Measurements from ENCODE around the gene RET.

The RET gene

GRCh38 chr10:43077421-43078171 is 727 bp downstream of the RET start:
- Histone ChIP-seq H3K9me3 (ENCODE audit: control insufficient read depth in 1 of 2, low read length in 2 of 2) (no peaks in the 10 kb centered on the region), H3K27ac (ENCODE audit: low read depth, low read length) (no peak overlapping the region), H3K9ac (ENCODE audit: low read depth in 1 of 2, low read length in 2 of 2) (no peak overlapping the region), H3K27me3 (ENCODE audit: control insufficient read depth in 1 of 2, insufficient read depth in 2 of 2, low read length in 2 of 2) (peaks cover 17 to 30% of the 10 kb centered on the region in 2 donors), H3K36me3 (ENCODE audit: control insufficient read depth in 1 of 2, insufficient read depth in 2 of 2, low read length in 2 of 2) (no peaks in the 10 kb centered on the region), H3K4me3 (ENCODE audit: low read depth in 1 of 2, low read length in 2 of 2) (peak overlapping the region in 1 of 2 donors; percentile 48), H3K4me1 (ENCODE audit: control insufficient read depth in 1 of 2, insufficient read depth in 2 of 2, low read length in 2 of 2) (peaks cover 8 to 14% of the 10 kb centered on the region in 2 donors)

GRCh38 chr10:43078175-43078985 is 1.5 kb downstream of the RET start:
- H3K9ac ChIP-seq (ENCODE audit: low read depth in 1 of 2, low read length in 2 of 2) = no peak overlapping the region
- peaks cover 8 to 14% of the 10 kb centered on the region in 2 donors for H3K4me1 ChIP-seq (ENCODE audit: control insufficient read depth in 1 of 2, insufficient read depth in 2 of 2, low read length in 2 of 2)
- H3K9me3 ChIP-seq (ENCODE audit: control insufficient read depth in 1 of 2, low read length in 2 of 2) = no peaks in the 10 kb centered on the region
- no peaks in the 10 kb centered on the region for H3K36me3 ChIP-seq (ENCODE audit: control insufficient read depth in 1 of 2, insufficient read depth in 2 of 2, low read length in 2 of 2)
- H3K27me3 ChIP-seq (ENCODE audit: control insufficient read depth in 1 of 2, insufficient read depth in 2 of 2, low read length in 2 of 2) = peaks cover 17 to 31% of the 10 kb centered on the region in 2 donors
- H3K4me3 ChIP-seq (ENCODE audit: low read depth in 1 of 2, low read length in 2 of 2) = peak overlapping the region in 1 of 2 donors; percentile 48
- no peak overlapping the region for H3K27ac ChIP-seq (ENCODE audit: low read depth, low read length)

GRCh38 chr10:43078986-43079273 is 2.1 kb downstream of the RET start:
- H3K9ac ChIP-seq (ENCODE audit: low read depth in 1 of 2, low read length in 2 of 2) = no peak overlapping the region
- H3K27ac ChIP-seq (ENCODE audit: low read depth, low read length) = no peak overlapping the region
- no peaks in the 10 kb centered on the region for H3K36me3 ChIP-seq (ENCODE audit: control insufficient read depth in 1 of 2, insufficient read depth in 2 of 2, low read length in 2 of 2)
- H3K4me3 ChIP-seq (ENCODE audit: low read depth in 1 of 2, low read length in 2 of 2) = no peak overlapping the region
- H3K4me1 ChIP-seq (ENCODE audit: control insufficient read depth in 1 of 2, insufficient read depth in 2 of 2, low read length in 2 of 2) = peaks cover 8 to 14% of the 10 kb centered on the region in 2 donors
- H3K27me3 ChIP-seq (ENCODE audit: control insufficient read depth in 1 of 2, insufficient read depth in 2 of 2, low read length in 2 of 2) = peaks cover 17 to 27% of the 10 kb centered on the region in 2 donors
- no peaks in the 10 kb centered on the region for H3K9me3 ChIP-seq (ENCODE audit: control insufficient read depth in 1 of 2, low read length in 2 of 2)

GRCh38 chr10:43079856-43080255 is 3.0 kb downstream of the RET start:
- H3K27me3 ChIP-seq (ENCODE audit: control insufficient read depth in 1 of 2, insufficient read depth in 2 of 2, low read length in 2 of 2) = peaks cover 17 to 27% of the 10 kb centered on the region in 2 donors
- no peak overlapping the region for H3K27ac ChIP-seq (ENCODE audit: low read depth, low read length)
- H3K36me3 ChIP-seq (ENCODE audit: control insufficient read depth in 1 of 2, insufficient read depth in 2 of 2, low read length in 2 of 2) = no peaks in the 10 kb centered on the region
- H3K4me1 ChIP-seq (ENCODE audit: control insufficient read depth in 1 of 2, insufficient read depth in 2 of 2, low read length in 2 of 2) = peaks cover 8 to 14% of the 10 kb centered on the region in 2 donors
- no peak overlapping the region for H3K4me3 ChIP-seq (ENCODE audit: low read depth in 1 of 2, low read length in 2 of 2)
- no peak overlapping the region for H3K9ac ChIP-seq (ENCODE audit: low read depth in 1 of 2, low read length in 2 of 2)
- H3K9me3 ChIP-seq (ENCODE audit: control insufficient read depth in 1 of 2, low read length in 2 of 2) = no peaks in the 10 kb centered on the region

GRCh38 chr10:43082087-43082486 is 5.2 kb downstream of the RET start:
- Histone ChIP-seq H3K27me3 (ENCODE audit: control insufficient read depth in 1 of 2, insufficient read depth in 2 of 2, low read length in 2 of 2) (peaks cover 9 to 17% of the 10 kb centered on the region in 2 donors), H3K9ac (ENCODE audit: low read depth in 1 of 2, low read length in 2 of 2) (no peak overlapping the region), H3K4me3 (ENCODE audit: low read depth in 1 of 2, low read length in 2 of 2) (no peak overlapping the region), H3K9me3 (ENCODE audit: control insufficient read depth in 1 of 2, low read length in 2 of 2) (no peaks in the 10 kb centered on the region), H3K27ac (ENCODE audit: low read depth, low read length) (no peak overlapping the region), H3K4me1 (ENCODE audit: control insufficient read depth in 1 of 2, insufficient read depth in 2 of 2, low read length in 2 of 2) (peaks cover 0 to 7% of the 10 kb centered on the region in 2 donors), H3K36me3 (ENCODE audit: control insufficient read depth in 1 of 2, insufficient read depth in 2 of 2, low read length in 2 of 2) (no peaks in the 10 kb centered on the region)

- H3K9me3 ChIP-seq (ENCODE audit: control insufficient read depth in 1 of 2, low read length in 2 of 2) = no peaks in the 10 kb centered on the region
- H3K4me3 ChIP-seq (ENCODE audit: low read depth in 1 of 2, low read length in 2 of 2) = no peak overlapping the region
- H3K27me3 ChIP-seq (ENCODE audit: control insufficient read depth in 1 of 2, insufficient read depth in 2 of 2, low read length in 2 of 2) = peaks cover 7 to 14% of the 10 kb centered on the region in 2 donors
- H3K9ac ChIP-seq (ENCODE audit: low read depth in 1 of 2, low read length in 2 of 2) = no peak overlapping the region
- peaks cover 0 to 4% of the 10 kb centered on the region in 2 donors for H3K4me1 ChIP-seq (ENCODE audit: control insufficient read depth in 1 of 2, insufficient read depth in 2 of 2, low read length in 2 of 2)
- H3K36me3 ChIP-seq (ENCODE audit: control insufficient read depth in 1 of 2, insufficient read depth in 2 of 2, low read length in 2 of 2) = no peaks in the 10 kb centered on the region
- H3K27ac ChIP-seq (ENCODE audit: low read depth, low read length) = no peak overlapping the region
Measured at GRCh38 chr10:43082746-43083145, 5.9 kb downstream of the RET start.

- no peaks in the 10 kb centered on the region for H3K4me1 ChIP-seq (ENCODE audit: control insufficient read depth in 1 of 2, insufficient read depth in 2 of 2, low read length in 2 of 2)
- H3K27me3 ChIP-seq (ENCODE audit: control insufficient read depth in 1 of 2, insufficient read depth in 2 of 2, low read length in 2 of 2) = peaks cover 0 to 5% of the 10 kb centered on the region in 2 donors
- no peak overlapping the region for H3K4me3 ChIP-seq (ENCODE audit: low read depth in 1 of 2, low read length in 2 of 2)
- H3K27ac ChIP-seq (ENCODE audit: low read depth, low read length) = no peak overlapping the region
- H3K9ac ChIP-seq (ENCODE audit: low read depth in 1 of 2, low read length in 2 of 2) = no peak overlapping the region
- no peaks in the 10 kb centered on the region for H3K36me3 ChIP-seq (ENCODE audit: control insufficient read depth in 1 of 2, insufficient read depth in 2 of 2, low read length in 2 of 2)
- H3K9me3 ChIP-seq (ENCODE audit: control insufficient read depth in 1 of 2, low read length in 2 of 2) = no peaks in the 10 kb centered on the region
Measured at GRCh38 chr10:43083764-43084163, 6.9 kb downstream of the RET start.

GRCh38 chr10:43084812-43085211 is 7.9 kb downstream of the RET start:
- H3K27ac ChIP-seq (ENCODE audit: low read depth, low read length) = no peak overlapping the region
- H3K4me1 ChIP-seq (ENCODE audit: control insufficient read depth in 1 of 2, insufficient read depth in 2 of 2, low read length in 2 of 2) = no peaks in the 10 kb centered on the region
- no peak overlapping the region for H3K4me3 ChIP-seq (ENCODE audit: low read depth in 1 of 2, low read length in 2 of 2)
- no peaks in the 10 kb centered on the region for H3K36me3 ChIP-seq (ENCODE audit: control insufficient read depth in 1 of 2, insufficient read depth in 2 of 2, low read length in 2 of 2)
- H3K27me3 ChIP-seq (ENCODE audit: control insufficient read depth in 1 of 2, insufficient read depth in 2 of 2, low read length in 2 of 2) = peaks cover 0 to 5% of the 10 kb centered on the region in 2 donors
- H3K9me3 ChIP-seq (ENCODE audit: control insufficient read depth in 1 of 2, low read length in 2 of 2) = no peaks in the 10 kb centered on the region
- no peak overlapping the region for H3K9ac ChIP-seq (ENCODE audit: low read depth in 1 of 2, low read length in 2 of 2)

- Histone ChIP-seq H3K4me3 (ENCODE audit: low read depth in 1 of 2, low read length in 2 of 2) (no peak overlapping the region), H3K27me3 (ENCODE audit: control insufficient read depth in 1 of 2, insufficient read depth in 2 of 2, low read length in 2 of 2) (peaks cover 0 to 2% of the 10 kb centered on the region in 2 donors), H3K36me3 (ENCODE audit: control insufficient read depth in 1 of 2, insufficient read depth in 2 of 2, low read length in 2 of 2) (no peaks in the 10 kb centered on the region), H3K4me1 (ENCODE audit: control insufficient read depth in 1 of 2, insufficient read depth in 2 of 2, low read length in 2 of 2) (no peaks in the 10 kb centered on the region), H3K9ac (ENCODE audit: low read depth in 1 of 2, low read length in 2 of 2) (no peak overlapping the region), H3K27ac (ENCODE audit: low read depth, low read length) (no peak overlapping the region), H3K9me3 (ENCODE audit: control insufficient read depth in 1 of 2, low read length in 2 of 2) (no peaks in the 10 kb centered on the region)
Measured at GRCh38 chr10:43086321-43086942, 9.6 kb downstream of the RET start.

- Histone ChIP-seq H3K9ac (ENCODE audit: low read depth in 1 of 2, low read length in 2 of 2) (no peak overlapping the region), H3K9me3 (ENCODE audit: control insufficient read depth in 1 of 2, low read length in 2 of 2) (no peaks in the 10 kb centered on the region), H3K27me3 (ENCODE audit: control insufficient read depth in 1 of 2, insufficient read depth in 2 of 2, low read length in 2 of 2) (no peaks in the 10 kb centered on the region), H3K36me3 (ENCODE audit: control insufficient read depth in 1 of 2, insufficient read depth in 2 of 2, low read length in 2 of 2) (no peaks in the 10 kb centered on the region), H3K4me1 (ENCODE audit: control insufficient read depth in 1 of 2, insufficient read depth in 2 of 2, low read length in 2 of 2) (no peaks in the 10 kb centered on the region), H3K27ac (ENCODE audit: low read depth, low read length) (no peak overlapping the region), H3K4me3 (ENCODE audit: low read depth in 1 of 2, low read length in 2 of 2) (no peak overlapping the region)
Measured at GRCh38 chr10:43089519-43089918, 12.7 kb downstream of the RET start.
